Transverse colon (tissue), 4 donors: ENCODE results near the gene CD244. TPM values are rescaled to one million over a fixed set of nuclear protein-coding genes. Genes with fewer than 3 reads are reported as not detected.
A peak's percentile ranks its signal among the peaks of the same experiment; 100 is the strongest.

Experiments used
- DNase-seq: peaks from one replicate; pipeline ENCODE4 v3.0.0-alpha.2; 2019
- H3K27ac ChIP-seq, 4 donors: fragments of 200-600 bp; sonication (generic); 2 replicates each; pipeline ENCODE4 v1.5.1; 2016 to 2018; ENCODE audit warnings: inconsistent platforms in 4 of 4
- H3K27me3 ChIP-seq: fragments of 200-600 bp; sonication (generic); 2 replicates; pipeline ENCODE4 v1.5.1; 2017; ENCODE audit warnings: inconsistent platforms
- H3K36me3 ChIP-seq, 4 donors: fragments of 200-600 bp; sonication (generic); 2 replicates each; pipeline ENCODE4 v1.5.1; 2017 to 2019; ENCODE audit warnings: inconsistent platforms in 4 of 4
- H3K4me1 ChIP-seq, 4 donors: fragments of 200-600 bp; sonication (generic); 2 replicates each; pipeline ENCODE4 v1.5.1; 2017 to 2020; ENCODE audit warnings: inconsistent platforms in 4 of 4
- H3K4me3 ChIP-seq, 4 donors: fragments of 200-600 bp; sonication (generic); 1 replicate in 1 of 4; 2 replicates in 3 of 4; pipeline versions ENCODE4 v1.5.1 to v1.6.1; 2017 to 2019; ENCODE audit warnings: inconsistent platforms in 4 of 4
- H3K9me3 ChIP-seq, 2 donors: fragments of 200-600 bp; sonication (generic); 2 replicates each; pipeline ENCODE4 v1.5.1; 2017 to 2019; ENCODE audit warnings: inconsistent platforms in 2 of 2
- CTCF ChIP-seq, 5 experiments: fragments of 200-600 bp in 3 of 5; fragments of 450-650 bp in 2 of 5; sonication (generic) in 3 of 5; IDR thresholded peaks; 1 replicate in 2 of 5; 2 replicates in 3 of 5; pipeline ENCODE4 v1.5.1; 2016 to 2017; ENCODE audit warnings: antibody characterized with exemption in 5 of 5, inconsistent platforms in 3 of 5, mild to moderate bottlenecking in 2 of 5, moderate library complexity in 1 of 5
- EP300 ChIP-seq: sonication (generic); formaldehyde crosslinking; IDR thresholded peaks from one replicate; pipeline ENCODE4 v1.6.1; 2017; ENCODE audit warnings: antibody characterized with exemption, low read depth
- POLR2A ChIP-seq: fragments of 450-650 bp; IDR thresholded peaks from one replicate; pipeline ENCODE4 v1.6.1; 2016; ENCODE audit warnings: antibody characterized with exemption, mild to moderate bottlenecking, moderate library complexity
- POLR2AphosphoS5 ChIP-seq, 3 donors: sonication (generic); formaldehyde crosslinking; IDR thresholded peaks; one replicate each; pipeline ENCODE4 v1.6.1; 2016; ENCODE audit warnings: antibody characterized with exemption in 3 of 3
- WGBS, 2 donors: methylation state at CpG; one replicate each; pipeline ENCODE4 v1.1.5; 2018; ENCODE audit warnings: low coverage in 1 of 2; 5-methylcytosine and 5-hydroxymethylcytosine counted together
- in situ Hi-C, 4 donors: fragments of 200-750 bp; cut with MboI; loops; one replicate each; pipeline versions ENCODE4 v1.15.0 to v1.15.1; 2017; ENCODE audit warnings: low sequenced_read_pairs in 3 of 4, low pct_ligation_motif_present in 1 of 4, low pct_unique_long_range_greater_than_20kb in 1 of 4
- intact Hi-C: fragments of 100-400 bp; cut with DNase I; formaldehyde crosslinking; loops from one replicate; pipeline ENCODE4 v1.15.1; 2023; ENCODE audit warnings: low total_unique reads
- total RNA-seq, 4 donors: library from RNA; depleted of rRNA; stranded (reverse); fragments of >200 nt; gene quantifications; one replicate each; pipeline ENCODE4 v1.1.0, GENCODE V29; 2016

The CD244 gene
- total RNA-seq, 4 donors from 2014 or later = 0.48 to 0.55 TPM; not detected in 2

- 77 to 100% methylated on average over 1 to 5 of the region's 5 CpGs for WGBS, 2 donors
Observed at GRCh38 chr1:160860840-160861505, 1.7 kb downstream of the CD244 start.

GRCh38 chr1:160859166-160859565 lies 3.5 kb downstream of the CD244 start:
- Histone ChIP-seq H3K4me3 (no peak overlapping the region), H3K36me3 (no peaks in the 10 kb centered on the region), H3K9me3 (no peaks in the 10 kb centered on the region), H3K27me3 (no peaks in the 10 kb centered on the region), H3K27ac (peak overlapping the region in 3 of 4 donors; percentile 14 to 66 (median 53)), H3K4me1 (peaks cover 0 to 23% (median 9%) of the 10 kb centered on the region in 4 donors)
- 74 to 80% methylated on average over 5 of the region's 5 CpGs for WGBS, 2 donors
- in situ Hi-C loops (no loop called here), intact Hi-C loops (no loop called here)
- DNase-seq = no peak
- no peak for TF ChIP-seq POLR2AphosphoS5 (IDR thresholded peaks at IDR 0.05)
- no peak for TF ChIP-seq CTCF (IDR thresholded peaks at IDR 0.05)
- no peak for TF ChIP-seq POLR2A
- TF ChIP-seq EP300 = no peak

More at GRCh38 chr1:160860840-160861505, 1.7 kb downstream of the CD244 start:
- intact Hi-C loops (no loop called here), in situ Hi-C loops (no loop called here)
- DNase-seq = no peak
- H3K9me3 ChIP-seq = no peaks in the 10 kb centered on the region
- no peaks in the 10 kb centered on the region for H3K27me3 ChIP-seq
- H3K27ac ChIP-seq = no peak overlapping the region
- H3K4me3 ChIP-seq = no peak overlapping the region
- peaks cover 0 to 25% (median 9%) of the 10 kb centered on the region in 4 donors for H3K4me1 ChIP-seq
- no peaks in the 10 kb centered on the region for H3K36me3 ChIP-seq
- no peak for TF ChIP-seq POLR2AphosphoS5 (IDR thresholded peaks at IDR 0.05)
- TF ChIP-seq CTCF (IDR thresholded peaks at IDR 0.05) = no peak
- no peak for TF ChIP-seq EP300
- no peak for TF ChIP-seq POLR2A

GRCh38 chr1:160858507-160858906 lies 4.2 kb downstream of the CD244 start:
- DNase-seq = peak; percentile 33
- WGBS, 2 donors = 61 to 62% methylated on average over 3 of the region's 3 CpGs
- peak overlapping the region in 3 of 4 donors; percentile 14 to 66 (median 53) for H3K27ac ChIP-seq
- H3K27me3 ChIP-seq = no peaks in the 10 kb centered on the region
- H3K4me1 ChIP-seq = peaks cover 0 to 23% (median 9%) of the 10 kb centered on the region in 4 donors
- TF ChIP-seq CTCF (IDR thresholded peaks at IDR 0.05) = no peak
- TF ChIP-seq POLR2A = no peak
- TF ChIP-seq POLR2AphosphoS5 (IDR thresholded peaks at IDR 0.05) = no peak
- no peak for TF ChIP-seq EP300
- in situ Hi-C loops (no loop called here), intact Hi-C loops (no loop called here)
- no peaks in the 10 kb centered on the region for H3K36me3 ChIP-seq
- no peaks in the 10 kb centered on the region for H3K9me3 ChIP-seq
- H3K4me3 ChIP-seq = no peak overlapping the region

GRCh38 chr1:160858097-160858496 lies 4.6 kb downstream of the CD244 start:
- Histone ChIP-seq H3K4me1 (peaks cover 0 to 23% (median 9%) of the 10 kb centered on the region in 4 donors), H3K9me3 (no peaks in the 10 kb centered on the region), H3K27me3 (no peaks in the 10 kb centered on the region), H3K4me3 (no peak overlapping the region), H3K27ac (peak overlapping the region in 3 of 4 donors; percentile 53 to 66 (median 65)), H3K36me3 (no peaks in the 10 kb centered on the region)
- in situ Hi-C loops (no loop called here), intact Hi-C loops (no loop called here)
- 29% methylated on average over 4 of the region's 4 CpGs; no CpG with 5 or more reads in 1 of the 2 donors for whole genome bisulfite sequencing, 2 donors
- peak; percentile 86 for DNase-seq
- TF ChIP-seq EP300 = peak; percentile 24
- no peak for TF ChIP-seq POLR2A
- TF ChIP-seq POLR2AphosphoS5 (IDR thresholded peaks at IDR 0.05) = peak; percentile 31 to 72 (median 53)
